HepG2 (cell line): Measurements from ENCODE around the gene F7. TPM values are rescaled to one million over a fixed set of nuclear protein-coding genes. Genes with fewer than 3 reads are reported as not detected.

Experiments
- BCL6 ChIP-seq: IDR thresholded peaks from 2 replicates; pipeline ENCODE4 v1.6.1; 2016; ENCODE audit warnings: missing genetic modification reagents, missing compliant biosample characterization
- ERF ChIP-seq: IDR thresholded peaks from 2 replicates; pipeline ENCODE4 v1.6.1; 2018; ENCODE audit warnings: missing biosample characterization, missing genetic modification reagents
- GATAD2A ChIP-seq: IDR thresholded peaks from 2 replicates; pipeline ENCODE4 v1.6.1; 2016
- KDM5A ChIP-seq: fragments of 200-600 bp; sonication (generic); IDR thresholded peaks from 2 replicates; pipeline ENCODE4 v1.7.0; 2018; ENCODE audit warnings: antibody characterized with exemption, mild to moderate bottlenecking, low read length, borderline replicate concordance
- MED1 ChIP-seq: sonication (generic); formaldehyde crosslinking; IDR thresholded peaks from 2 replicates; pipeline ENCODE4 v1.4.0; 2020; ENCODE audit warnings: missing genetic modification reagents
- MTF2 ChIP-seq: sonication (generic); formaldehyde crosslinking; IDR thresholded peaks from 2 replicates; pipeline ENCODE4 v1.5.0; 2020; ENCODE audit warnings: missing genetic modification reagents, borderline replicate concordance
- MZF1 ChIP-seq: sonication (generic); formaldehyde crosslinking; IDR thresholded peaks from 2 replicates; pipeline ENCODE4 v1.8.1; 2023; ENCODE audit warnings: mild to moderate bottlenecking, missing genetic modification reagents, borderline replicate concordance
- NFE2 ChIP-seq: sonication (generic); formaldehyde crosslinking; IDR thresholded peaks from 2 replicates; pipeline ENCODE4 v1.4.0; 2020; ENCODE audit warnings: missing genetic modification reagents
- SMAD9 ChIP-seq: sonication (generic); formaldehyde crosslinking; IDR thresholded peaks from 2 replicates; pipeline ENCODE4 v1.5.1; 2020; ENCODE audit warnings: mild to moderate bottlenecking, missing genetic modification reagents
- TSC22D2 ChIP-seq: sonication (generic); formaldehyde crosslinking; IDR thresholded peaks from 2 replicates; pipeline ENCODE4 v1.5.1; 2020; ENCODE audit warnings: missing genetic modification reagents, mild to moderate bottlenecking, borderline replicate concordance
- YEATS4 ChIP-seq: sonication (generic); formaldehyde crosslinking; IDR thresholded peaks from 2 replicates; pipeline ENCODE4 v1.4.0; 2020; ENCODE audit warnings: missing genetic modification reagents, borderline replicate concordance
- ZFP82 ChIP-seq: sonication (generic); formaldehyde crosslinking; IDR thresholded peaks from 2 replicates; pipeline ENCODE4 v1.5.1; 2020; ENCODE audit warnings: mild to moderate bottlenecking, missing genetic modification reagents, borderline replicate concordance
- ZNF678 ChIP-seq: sonication (generic); formaldehyde crosslinking; IDR thresholded peaks from 2 replicates; pipeline ENCODE4 v1.4.0; 2020; ENCODE audit warnings: mild to moderate bottlenecking, missing genetic modification reagents
- ZNF788 ChIP-seq: sonication (generic); formaldehyde crosslinking; IDR thresholded peaks from 2 replicates; pipeline ENCODE4 v1.5.0; 2020; ENCODE audit warnings: mild to moderate bottlenecking, missing genetic modification reagents, borderline replicate concordance
- polyA plus RNA-seq, 8 experiments: library from polyadenylated mRNA; depleted of rRNA in 3 of 8; stranded (reverse) in 7 of 8; unstranded in 1 of 8; fragments of >200 nt; fragmentation: Illumina TruSeq in 4 of 8; extraction: Trizol in 4 of 8; gene quantifications; 2 replicates each; pipeline versions ENCODE4 v1.2.1 to v1.2.3, GENCODE V29; 2011 to 2016; ENCODE audit warnings: low read depth in 4 of 8, missing spikeins in 1 of 8, mixed read lengths in 1 of 8; ENCODE audit not compliant: insufficient read depth in 1 of 8
- total RNA-seq, 5 experiments: library from RNA; depleted of rRNA; stranded (reverse); fragments of >200 nt; fragmentation: Illumina TruSeq; extraction: Trizol; gene quantifications; 2 replicates each; pipeline ENCODE4 v1.2.3, GENCODE V29; 2016; ENCODE audit warnings: low read depth in 1 of 5
- TF ChIP-seq, protein P1 (sequence below), 2 experiments: sonication (generic) in 1 of 2; formaldehyde crosslinking in 1 of 2; IDR thresholded peaks; 2 replicates each; pipeline versions ENCODE4 v1.5.1 to v1.6.1; 2011 to 2020; ENCODE audit warnings: borderline replicate concordance in 1 of 2, low read depth in 1 of 2, low read length in 1 of 2, mild to moderate bottlenecking in 1 of 2, missing genetic modification reagents in 1 of 2, moderate library complexity in 1 of 2
- TF ChIP-seq, protein P2 (sequence below): sonication (generic); formaldehyde crosslinking; IDR thresholded peaks from 2 replicates; pipeline ENCODE4 v1.4.0; 2020; ENCODE audit warnings: missing genetic modification reagents, borderline replicate concordance
- TF ChIP-seq, protein P3 (sequence below): IDR thresholded peaks from 2 replicates; pipeline ENCODE4 v1.6.1; 2016; ENCODE audit warnings: mild to moderate bottlenecking

Gene F7
- total and polyA plus RNA-seq, 2 of the 13 experiments (the other 11 are each of a cell fraction or from before 2014, with no cell fraction given) = 12.6 to 26.5 TPM

DNA sequence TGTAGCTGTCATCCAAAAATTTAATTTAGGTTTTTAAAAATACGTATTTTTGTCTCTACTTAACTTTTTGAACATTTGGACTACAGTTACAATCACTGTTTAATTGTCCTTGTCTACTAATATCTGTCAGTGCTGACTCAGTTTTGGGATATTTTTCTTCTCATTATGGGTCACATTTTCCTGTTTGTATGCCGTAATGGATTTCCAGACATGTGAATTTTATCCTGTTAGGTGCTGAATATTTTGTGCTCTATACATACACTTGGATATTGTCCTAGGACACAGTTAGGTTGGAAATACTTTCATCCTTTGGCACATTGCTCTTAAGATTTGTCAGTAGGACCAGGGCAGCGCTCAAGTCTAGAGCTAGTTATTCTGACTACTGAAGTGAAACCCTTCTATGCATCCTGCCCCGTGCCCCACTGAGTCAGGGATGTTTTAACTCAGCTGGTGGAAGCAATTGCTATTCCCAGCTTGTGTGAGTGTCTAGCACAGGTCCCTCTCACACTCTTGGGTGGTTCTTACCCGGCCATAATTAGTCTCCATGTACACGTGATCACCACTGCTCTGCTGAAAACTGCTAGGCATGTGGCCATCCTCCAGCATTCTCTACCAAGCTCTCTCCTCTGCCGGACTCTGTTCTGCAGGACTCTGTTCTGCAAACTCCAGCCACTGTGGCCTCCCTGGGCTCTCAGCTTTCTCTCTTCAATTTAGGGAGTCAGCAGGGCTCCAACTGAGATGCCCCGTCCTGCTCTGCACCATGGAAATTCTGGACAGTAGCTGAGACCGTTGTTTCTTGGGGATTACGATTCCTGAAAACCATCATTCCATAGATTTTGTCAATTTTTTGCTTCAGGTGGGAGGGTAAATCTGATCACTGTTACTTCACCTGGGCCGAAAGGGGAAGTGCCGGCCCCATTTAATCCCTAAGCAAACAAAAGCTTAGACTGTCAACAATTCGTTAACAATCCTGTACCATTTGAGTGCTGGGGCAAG is 64.0 kb downstream of the F7 start (continued):
- TF ChIP-seq ZFP82 (0 out of 2 replicates have a peak, but pooled peaks have one; percentile 70), ZNF788 (CRISPR knock-in tag) (0 out of 2 replicates have a peak, but pooled peaks have one; percentile 22), SMAD9 (CRISPR knock-in tag) (no peak), KDM5A (no peak), ERF (CRISPR knock-in tag) (peak; percentile 41; the same call in 1 of the 2 replicates), TSC22D2 (no peak), ZNF678 (CRISPR knock-in tag) (no peak), GATAD2A (CRISPR knock-in tag) (peak; percentile 55), NFE2 (CRISPR knock-in tag) (no peak), MTF2 (CRISPR knock-in tag) (no peak), BCL6 (peak; percentile 94), MED1 (peak; percentile 65), YEATS4 (no peak), MZF1 (CRISPR knock-in tag) (no peak)
- TF ChIP-seq, protein P1, sequence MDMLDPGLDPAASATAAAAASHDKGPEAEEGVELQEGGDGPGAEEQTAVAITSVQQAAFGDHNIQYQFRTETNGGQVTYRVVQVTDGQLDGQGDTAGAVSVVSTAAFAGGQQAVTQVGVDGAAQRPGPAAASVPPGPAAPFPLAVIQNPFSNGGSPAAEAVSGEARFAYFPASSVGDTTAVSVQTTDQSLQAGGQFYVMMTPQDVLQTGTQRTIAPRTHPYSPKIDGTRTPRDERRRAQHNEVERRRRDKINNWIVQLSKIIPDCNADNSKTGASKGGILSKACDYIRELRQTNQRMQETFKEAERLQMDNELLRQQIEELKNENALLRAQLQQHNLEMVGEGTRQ (IDR thresholded peaks at IDR 0.05; ENCODE audit: low read depth, low read length) = no peak; the same call in 1 of the 2 replicates
- TF ChIP-seq, protein P1 (CRISPR knock-in tag; IDR thresholded peaks at IDR 0.05; ENCODE audit: borderline replicate concordance) = peak; percentile 66; the same call in 1 of the 2 replicates
- TF ChIP-seq, protein P2, sequence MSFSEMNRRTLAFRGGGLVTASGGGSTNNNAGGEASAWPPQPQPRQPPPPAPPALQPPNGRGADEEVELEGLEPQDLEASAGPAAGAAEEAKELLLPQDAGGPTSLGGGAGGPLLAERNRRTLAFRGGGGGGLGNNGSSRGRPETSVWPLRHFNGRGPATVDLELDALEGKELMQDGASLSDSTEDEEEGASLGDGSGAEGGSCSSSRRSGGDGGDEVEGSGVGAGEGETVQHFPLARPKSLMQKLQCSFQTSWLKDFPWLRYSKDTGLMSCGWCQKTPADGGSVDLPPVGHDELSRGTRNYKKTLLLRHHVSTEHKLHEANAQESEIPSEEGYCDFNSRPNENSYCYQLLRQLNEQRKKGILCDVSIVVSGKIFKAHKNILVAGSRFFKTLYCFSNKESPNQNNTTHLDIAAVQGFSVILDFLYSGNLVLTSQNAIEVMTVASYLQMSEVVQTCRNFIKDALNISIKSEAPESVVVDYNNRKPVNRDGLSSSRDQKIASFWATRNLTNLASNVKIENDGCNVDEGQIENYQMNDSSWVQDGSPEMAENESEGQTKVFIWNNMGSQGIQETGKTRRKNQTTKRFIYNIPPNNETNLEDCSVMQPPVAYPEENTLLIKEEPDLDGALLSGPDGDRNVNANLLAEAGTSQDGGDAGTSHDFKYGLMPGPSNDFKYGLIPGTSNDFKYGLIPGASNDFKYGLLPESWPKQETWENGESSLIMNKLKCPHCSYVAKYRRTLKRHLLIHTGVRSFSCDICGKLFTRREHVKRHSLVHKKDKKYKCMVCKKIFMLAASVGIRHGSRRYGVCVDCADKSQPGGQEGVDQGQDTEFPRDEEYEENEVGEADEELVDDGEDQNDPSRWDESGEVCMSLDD = no peak
- TF ChIP-seq, protein P3, sequence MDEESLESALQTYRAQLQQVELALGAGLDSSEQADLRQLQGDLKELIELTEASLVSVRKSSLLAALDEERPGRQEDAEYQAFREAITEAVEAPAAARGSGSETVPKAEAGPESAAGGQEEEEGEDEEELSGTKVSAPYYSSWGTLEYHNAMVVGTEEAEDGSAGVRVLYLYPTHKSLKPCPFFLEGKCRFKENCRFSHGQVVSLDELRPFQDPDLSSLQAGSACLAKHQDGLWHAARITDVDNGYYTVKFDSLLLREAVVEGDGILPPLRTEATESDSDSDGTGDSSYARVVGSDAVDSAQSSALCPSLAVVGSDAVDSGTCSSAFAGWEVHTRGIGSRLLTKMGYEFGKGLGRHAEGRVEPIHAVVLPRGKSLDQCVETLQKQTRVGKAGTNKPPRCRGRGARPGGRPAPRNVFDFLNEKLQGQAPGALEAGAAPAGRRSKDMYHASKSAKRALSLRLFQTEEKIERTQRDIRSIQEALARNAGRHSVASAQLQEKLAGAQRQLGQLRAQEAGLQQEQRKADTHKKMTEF (CRISPR knock-in tag) = 0 out of 2 replicates have a peak, but pooled peaks have one; percentile 38
